OCI-LY3 (cell line): ENCODE results near the gene PLCB1.

Experiments
- H2AFZ ChIP-seq: fragments of 200-600, 300-600 bp; shearing (Covaris generic); 2 replicates; pipeline ENCODE4 v1.6.0; 2014; ENCODE audit warnings: antibody characterized with exemption, low read depth, low read length
- H3K27ac ChIP-seq: fragments of 200-600, 300-600 bp; sonication (generic); 2 replicates; pipeline ENCODE4 v1.5.1; 2014; ENCODE audit warnings: mild to moderate bottlenecking, low read length, moderate library complexity, mixed read lengths
- H3K27me3 ChIP-seq: fragments of 200-600, 300-600 bp; sonication (generic); 2 replicates; pipeline ENCODE4 v1.6.1; 2014; ENCODE audit warnings: low read depth, low read length, mixed read lengths
- H3K36me3 ChIP-seq: fragments of 200-600, 300-600 bp; sonication (generic); replicated peaks from 2 replicates; pipeline ENCODE3; 2014; ENCODE audit warnings: low read depth, low read length, mixed read lengths
- H3K4me1 ChIP-seq: fragments of 300-600, 200-600 bp; sonication (generic); 2 replicates; pipeline ENCODE4 v1.6.1; 2014; ENCODE audit warnings: low read length, mixed read lengths
- H3K4me2 ChIP-seq: fragments of 200-600, 300-600 bp; sonication (generic); 2 replicates; pipeline ENCODE4 v1.6.1; 2014; ENCODE audit warnings: low read length, mixed read lengths
- H3K4me3 ChIP-seq: fragments of 300-600, 200-600 bp; sonication (generic); 2 replicates; pipeline ENCODE4 v1.5.1; 2014; ENCODE audit warnings: antibody characterized with exemption, mild to moderate bottlenecking, low read length, moderate library complexity
- H3K79me2 ChIP-seq: fragments of 300-600, 200-600 bp; shearing (Covaris generic); 2 replicates; pipeline ENCODE4 v1.6.1; 2014; ENCODE audit warnings: mild to moderate bottlenecking, low read length, mixed read lengths
- H3K9ac ChIP-seq: fragments of 300-600, 200-600 bp; shearing (Covaris generic); 2 replicates; pipeline ENCODE4 v1.6.0; 2014; ENCODE audit warnings: mild to moderate bottlenecking, low read length, moderate library complexity
- H3K9me3 ChIP-seq: fragments of 200-600, 300-600 bp; shearing (Covaris generic); 2 replicates; pipeline ENCODE4 v1.6.1; 2014; ENCODE audit warnings: low read length, mixed read lengths; ENCODE audit not compliant: insufficient read depth
- H4K20me1 ChIP-seq: fragments of 200-600, 300-600 bp; sonication (generic); 2 replicates; pipeline ENCODE4 v1.6.1; 2016; ENCODE audit warnings: low read length, mixed read lengths; ENCODE audit not compliant: insufficient read depth
- EZH2phosphoT487 ChIP-seq: fragments of 200-600 bp; shearing (Covaris generic); IDR thresholded peaks from 2 replicates; pipeline ENCODE4 v1.6.1; 2018; ENCODE audit warnings: antibody characterized with exemption, mixed run types, low read depth
- TF ChIP-seq, protein P1 (sequence below): fragments of 200-600, 300-600 bp; sonication (generic); IDR thresholded peaks from 2 replicates; pipeline ENCODE4 v1.5.1; 2014; ENCODE audit warnings: antibody characterized with exemption, low read length, low read depth

PLCB1 gene

DNA sequence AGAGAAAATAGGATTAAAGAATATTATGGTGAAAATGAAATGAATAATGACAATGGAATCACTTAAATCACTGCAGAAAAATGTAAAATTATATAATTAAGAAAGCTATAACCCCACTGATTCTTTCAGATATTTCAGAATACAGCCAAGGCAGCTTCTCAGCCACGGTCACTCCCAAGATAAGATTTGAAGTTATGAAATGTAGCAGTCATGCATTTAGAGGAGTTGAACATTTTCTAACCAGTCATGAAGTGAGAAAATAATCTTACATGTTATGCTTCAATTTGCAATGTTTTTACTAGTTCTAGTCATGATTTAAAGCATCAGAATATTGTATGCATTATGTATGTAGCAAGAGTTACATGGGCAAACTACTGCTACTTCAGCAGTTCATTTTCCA, 13.3 kb upstream of the PLCB1 start:
- no peak overlapping the region for H3K4me3 ChIP-seq
- 0 out of 2 replicates have a peak, but pooled peaks cover 3% of the 10 kb centered on the region for H3K9me3 ChIP-seq
- no peaks in the 10 kb centered on the region for H3K79me2 ChIP-seq
- no peak overlapping the region for H3K27ac ChIP-seq
- no peak overlapping the region for H3K9ac ChIP-seq
- no peaks in the 10 kb centered on the region for H4K20me1 ChIP-seq
- H3K36me3 ChIP-seq: no peaks in the 10 kb centered on the region
- H2AFZ ChIP-seq: no peak overlapping the region
- no peaks in the 10 kb centered on the region for H3K4me1 ChIP-seq
- no peak for TF ChIP-seq EZH2phosphoT487
- TF ChIP-seq, protein P1, sequence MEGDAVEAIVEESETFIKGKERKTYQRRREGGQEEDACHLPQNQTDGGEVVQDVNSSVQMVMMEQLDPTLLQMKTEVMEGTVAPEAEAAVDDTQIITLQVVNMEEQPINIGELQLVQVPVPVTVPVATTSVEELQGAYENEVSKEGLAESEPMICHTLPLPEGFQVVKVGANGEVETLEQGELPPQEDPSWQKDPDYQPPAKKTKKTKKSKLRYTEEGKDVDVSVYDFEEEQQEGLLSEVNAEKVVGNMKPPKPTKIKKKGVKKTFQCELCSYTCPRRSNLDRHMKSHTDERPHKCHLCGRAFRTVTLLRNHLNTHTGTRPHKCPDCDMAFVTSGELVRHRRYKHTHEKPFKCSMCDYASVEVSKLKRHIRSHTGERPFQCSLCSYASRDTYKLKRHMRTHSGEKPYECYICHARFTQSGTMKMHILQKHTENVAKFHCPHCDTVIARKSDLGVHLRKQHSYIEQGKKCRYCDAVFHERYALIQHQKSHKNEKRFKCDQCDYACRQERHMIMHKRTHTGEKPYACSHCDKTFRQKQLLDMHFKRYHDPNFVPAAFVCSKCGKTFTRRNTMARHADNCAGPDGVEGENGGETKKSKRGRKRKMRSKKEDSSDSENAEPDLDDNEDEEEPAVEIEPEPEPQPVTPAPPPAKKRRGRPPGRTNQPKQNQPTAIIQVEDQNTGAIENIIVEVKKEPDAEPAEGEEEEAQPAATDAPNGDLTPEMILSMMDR: no peak
- no peak overlapping the region for H3K4me2 ChIP-seq
- 0 out of 2 replicates have a peak, but pooled peaks cover 2% of the 10 kb centered on the region for H3K27me3 ChIP-seq

DNA sequence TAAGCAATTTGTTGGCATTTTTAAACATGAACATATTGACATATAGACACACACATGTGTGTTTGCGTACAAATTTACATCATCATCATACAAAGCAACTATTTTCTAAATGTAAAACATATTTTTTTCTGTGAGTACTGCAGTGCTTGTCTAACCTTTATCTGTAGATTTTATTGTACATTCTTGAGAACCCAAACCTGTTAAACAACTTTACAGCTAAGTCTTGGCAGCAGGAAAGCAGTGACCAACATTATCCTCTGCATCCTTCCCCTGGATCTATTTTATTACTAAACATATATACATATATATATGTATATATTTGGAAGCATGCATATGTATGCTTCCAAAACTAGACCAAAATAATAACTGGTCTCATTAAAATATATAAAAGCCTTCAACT, 10.4 kb upstream of the PLCB1 start:
- Histone ChIP-seq H3K9me3 (0 out of 2 replicates have a peak, but pooled peaks cover 3% of the 10 kb centered on the region), H3K27me3 (peaks cover 15% of the 10 kb centered on the region), H3K27ac (no peak overlapping the region), H3K4me3 (no peak overlapping the region), H3K9ac (no peak overlapping the region), H3K79me2 (no peaks in the 10 kb centered on the region), H3K4me1 (no peaks in the 10 kb centered on the region), H4K20me1 (no peaks in the 10 kb centered on the region), H3K4me2 (no peak overlapping the region), H2AFZ (no peak overlapping the region), H3K36me3 (no peaks in the 10 kb centered on the region)
- TF ChIP-seq EZH2phosphoT487: no peak
- TF ChIP-seq, protein P1: no peak

DNA sequence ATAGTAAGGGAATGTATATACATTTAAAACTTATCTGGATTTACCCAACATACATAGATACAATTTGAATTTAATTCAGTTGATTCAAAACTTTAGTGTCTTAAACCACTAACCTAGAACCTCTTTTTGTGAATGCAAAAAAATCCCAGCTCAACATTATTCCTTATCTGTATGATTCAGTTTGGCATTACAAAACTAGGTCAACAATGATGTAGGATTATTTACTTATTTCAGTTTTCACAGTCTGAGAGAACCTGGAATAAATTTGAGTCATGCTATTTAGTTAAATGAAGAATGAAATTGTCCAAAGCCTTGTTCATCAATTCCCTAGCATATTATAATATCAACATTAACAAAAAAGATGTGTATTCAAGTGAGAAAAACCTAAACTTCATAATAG, 7.4 kb upstream of the PLCB1 start:
- no peak overlapping the region for H3K4me2 ChIP-seq
- peaks cover 27% of the 10 kb centered on the region for H3K27me3 ChIP-seq
- H2AFZ ChIP-seq: no peak overlapping the region
- no peaks in the 10 kb centered on the region for H4K20me1 ChIP-seq
- no peaks in the 10 kb centered on the region for H3K79me2 ChIP-seq
- no peak for TF ChIP-seq EZH2phosphoT487
- TF ChIP-seq, protein P1: no peak
- peaks cover 4% of the 10 kb centered on the region; the same call in 1 of the 2 replicates for H3K4me1 ChIP-seq
- no peaks in the 10 kb centered on the region for H3K36me3 ChIP-seq
- H3K27ac ChIP-seq: no peak overlapping the region
- no peak overlapping the region for H3K4me3 ChIP-seq
- H3K9me3 ChIP-seq: no peaks in the 10 kb centered on the region
- no peak overlapping the region for H3K9ac ChIP-seq

DNA sequence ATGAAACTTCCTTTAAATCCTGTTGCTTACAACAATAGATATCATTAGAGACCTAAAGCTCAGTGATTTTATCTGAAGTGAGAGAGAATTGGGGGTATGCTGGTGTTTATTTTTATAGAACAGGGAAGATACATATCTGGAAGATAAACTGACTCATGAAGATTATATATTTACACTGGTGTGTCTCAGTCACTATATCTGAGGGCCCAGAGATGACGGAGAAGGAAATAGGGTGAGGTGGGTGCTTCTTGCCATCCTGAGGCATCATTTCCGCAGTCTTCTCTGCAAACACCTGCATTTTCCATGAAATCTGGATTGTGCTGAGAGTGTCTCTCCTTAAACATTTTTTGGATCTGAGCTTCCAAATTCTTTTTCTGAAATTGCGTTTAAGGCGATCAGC, 5.9 kb upstream of the PLCB1 start:
- Histone ChIP-seq H3K27me3 (peaks cover 32% of the 10 kb centered on the region), H4K20me1 (no peaks in the 10 kb centered on the region), H3K4me1 (peaks cover 4% of the 10 kb centered on the region; the same call in 1 of the 2 replicates), H3K4me2 (no peak overlapping the region), H2AFZ (no peak overlapping the region), H3K79me2 (no peaks in the 10 kb centered on the region), H3K4me3 (no peak overlapping the region), H3K9ac (no peak overlapping the region), H3K9me3 (no peaks in the 10 kb centered on the region), H3K36me3 (no peaks in the 10 kb centered on the region), H3K27ac (no peak overlapping the region)
- TF ChIP-seq, protein P1: no peak
- no peak for TF ChIP-seq EZH2phosphoT487
